Measurements from ENCODE around the gene EIF2AK3. TPM values are rescaled to one million over a fixed set of nuclear protein-coding genes. Genes with fewer than 3 reads are reported as not detected.

The EIF2AK3 gene
- total RNA-seq, 1 experiment from 2014 or later = 26.8 TPM

- no TSS peak for BruUV-seq (replicated peaks)
- CTCF ChIA-PET = no interaction called here
- POLR2A ChIA-PET = no interaction called here
- Mint-ChIP-seq H3K27me3 (ENCODE audit: insufficient read depth, unreplicated experiment) (no peaks in the 10 kb centered on the region), H3K27ac (ENCODE audit: unreplicated experiment) (no peak overlapping the region), H3K9me3 (ENCODE audit: unreplicated experiment) (no peaks in the 10 kb centered on the region), H3K4me3 (ENCODE audit: unreplicated experiment) (no peak overlapping the region), H3K36me3 (ENCODE audit: insufficient read depth, unreplicated experiment) (peaks cover 4% of the 10 kb centered on the region), H3K4me1 (ENCODE audit: low read depth, unreplicated experiment) (no peaks in the 10 kb centered on the region)
- no peak for TF ChIP-seq CTCF (IDR thresholded peaks at IDR 0.05; ENCODE audit: insufficient read depth in 1 of 2, low read depth in 1 of 2, low read length in 1 of 2, severe bottlenecking in 1 of 2, unreplicated experiment in 1 of 2)
- no peak overlapping the region for H3K4me3 ChIP-seq (ENCODE audit: low read depth, low read length)
- H3K9me3 ChIP-seq = no peaks in the 10 kb centered on the region
- H3K4me1 ChIP-seq = peaks cover 12% of the 10 kb centered on the region
- intact Hi-C loops (cut with micrococcal nuclease; ENCODE audit: unreplicated experiment) = no loop called here
- H3K27me3 ChIP-seq (replicated peaks; ENCODE audit: control insufficient read depth, insufficient read depth, low read length) = no peaks in the 10 kb centered on the region
- no peak for DNase-seq
- no peaks in the 10 kb centered on the region for H3K36me3 ChIP-seq (ENCODE audit: control insufficient read depth, insufficient read depth, low read length)
Measured at GRCh38 chr2:88615822-88616221, 11.4 kb downstream of the EIF2AK3 start.

DNA sequence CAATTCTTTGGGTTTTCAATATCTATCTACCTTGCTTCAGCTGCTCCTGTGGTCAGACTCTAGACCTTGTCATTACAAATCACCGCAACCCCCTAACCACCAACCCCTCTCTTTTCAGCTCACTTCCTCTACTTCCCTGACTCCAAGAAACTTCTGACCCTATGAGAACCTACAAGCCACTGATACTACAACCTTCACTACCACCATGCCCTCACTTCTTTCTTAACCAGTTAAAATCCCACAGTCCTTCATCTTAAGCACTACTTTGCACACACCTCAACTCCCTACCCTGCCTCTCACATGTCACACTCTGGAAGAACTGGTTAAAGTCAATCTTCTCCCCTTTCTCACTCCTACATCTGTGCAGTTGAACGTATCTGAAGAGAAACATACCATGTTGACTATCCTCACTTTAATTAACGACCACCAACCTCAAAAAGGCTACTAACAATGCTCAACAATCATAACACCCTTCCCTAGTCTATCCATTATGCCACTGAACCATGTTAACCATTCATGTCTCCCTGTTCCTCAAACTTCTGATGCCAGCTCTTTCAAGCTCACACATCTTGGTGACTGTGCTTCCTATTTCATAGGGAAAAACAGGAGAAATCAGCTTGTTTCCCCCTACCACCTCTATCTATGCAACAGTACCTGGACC, 12.6 kb downstream of the EIF2AK3 start:
- no TSS peak for BruUV-seq (replicated peaks)
- Histone ChIP-seq H3K27me3 (replicated peaks; ENCODE audit: control insufficient read depth, insufficient read depth, low read length) (no peaks in the 10 kb centered on the region), H3K4me1 (peaks cover 12% of the 10 kb centered on the region), H3K4me3 (ENCODE audit: low read depth, low read length) (no peak overlapping the region), H3K36me3 (ENCODE audit: control insufficient read depth, insufficient read depth, low read length) (no peaks in the 10 kb centered on the region), H3K9me3 (no peaks in the 10 kb centered on the region)
- no peak for TF ChIP-seq CTCF (IDR thresholded peaks at IDR 0.05; ENCODE audit: insufficient read depth in 1 of 2, low read depth in 1 of 2, low read length in 1 of 2, severe bottlenecking in 1 of 2, unreplicated experiment in 1 of 2)
- H3K4me1 Mint-ChIP-seq (ENCODE audit: low read depth, unreplicated experiment) = no peaks in the 10 kb centered on the region
- ChIA-PET CTCF (no interaction called here), POLR2A (no interaction called here)
- H3K9me3 Mint-ChIP-seq (ENCODE audit: unreplicated experiment) = no peaks in the 10 kb centered on the region
- no peak for DNase-seq
- H3K27ac Mint-ChIP-seq (ENCODE audit: unreplicated experiment) = no peak overlapping the region
- H3K36me3 Mint-ChIP-seq (ENCODE audit: insufficient read depth, unreplicated experiment) = peaks cover 4% of the 10 kb centered on the region
- H3K4me3 Mint-ChIP-seq (ENCODE audit: unreplicated experiment) = no peak overlapping the region
- intact Hi-C loops (cut with micrococcal nuclease; ENCODE audit: unreplicated experiment) = no loop called here
- H3K27me3 Mint-ChIP-seq (ENCODE audit: insufficient read depth, unreplicated experiment) = no peaks in the 10 kb centered on the region

DNA sequence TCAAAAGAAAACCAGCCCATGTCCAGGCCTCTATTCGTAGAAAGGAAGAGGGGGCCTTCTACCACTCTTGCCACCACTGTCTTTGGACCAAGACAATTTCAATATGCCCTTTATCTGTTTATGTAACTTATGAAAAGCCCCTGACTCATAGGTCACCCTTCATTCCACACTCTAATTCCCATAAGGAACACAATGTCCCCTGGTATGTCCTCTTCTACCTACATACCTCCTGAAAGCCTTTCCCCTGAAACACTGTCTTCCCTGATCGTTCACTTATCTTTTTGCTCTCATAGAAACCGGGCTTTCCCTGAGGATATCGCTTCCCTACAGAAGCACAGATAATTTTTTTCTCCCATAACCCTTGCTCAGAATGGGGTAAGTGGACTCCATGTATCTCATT, 13.3 kb downstream of the EIF2AK3 start:
- ChIA-PET POLR2A (no interaction called here), CTCF (no interaction called here)
- H3K27me3 Mint-ChIP-seq (ENCODE audit: insufficient read depth, unreplicated experiment) = no peaks in the 10 kb centered on the region
- no peak overlapping the region for H3K27ac Mint-ChIP-seq (ENCODE audit: unreplicated experiment)
- BruUV-seq (replicated peaks) = no TSS peak
- no peaks in the 10 kb centered on the region for H3K9me3 Mint-ChIP-seq (ENCODE audit: unreplicated experiment)
- peaks cover 4% of the 10 kb centered on the region for H3K36me3 Mint-ChIP-seq (ENCODE audit: insufficient read depth, unreplicated experiment)
- no peaks in the 10 kb centered on the region for H3K27me3 ChIP-seq (replicated peaks; ENCODE audit: control insufficient read depth, insufficient read depth, low read length)
- intact Hi-C loops (cut with micrococcal nuclease; ENCODE audit: unreplicated experiment) = no loop called here
- H3K36me3 ChIP-seq (ENCODE audit: control insufficient read depth, insufficient read depth, low read length) = no peaks in the 10 kb centered on the region
- H3K4me1 Mint-ChIP-seq (ENCODE audit: low read depth, unreplicated experiment) = no peaks in the 10 kb centered on the region
- H3K9me3 ChIP-seq = no peaks in the 10 kb centered on the region
- no peak overlapping the region for H3K4me3 Mint-ChIP-seq (ENCODE audit: unreplicated experiment)
- DNase-seq = no peak
- peaks cover 12% of the 10 kb centered on the region for H3K4me1 ChIP-seq
- TF ChIP-seq CTCF (IDR thresholded peaks at IDR 0.05; ENCODE audit: insufficient read depth in 1 of 2, low read depth in 1 of 2, low read length in 1 of 2, severe bottlenecking in 1 of 2, unreplicated experiment in 1 of 2) = no peak
- no peak overlapping the region for H3K4me3 ChIP-seq (ENCODE audit: low read depth, low read length)

Data from Caco-2 (cell line).